Measurements from ENCODE around the gene KSR1. TPM values are rescaled to one million over a fixed set of nuclear protein-coding genes. Genes with fewer than 3 reads are reported as not detected.

KSR1 gene
- total RNA-seq, 1 donor from 2014 or later: 40.3 TPM

GRCh38 chr17:27581016-27581415 lies 124.8 kb downstream of the KSR1 start:
- intact Hi-C loops (cut with DNase I): no loop called here
- no peaks in the 10 kb centered on the region for H3K9me3 ChIP-seq
- no peak for DNase-seq (ENCODE audit: extremely low spot score in 2 of 2)
- peaks cover 17% of the 10 kb centered on the region for H3K4me1 ChIP-seq
- peaks cover 0 to 12% of the 10 kb centered on the region in 2 donors for H3K36me3 ChIP-seq
- no peak overlapping the region for H3K27ac ChIP-seq
- no peaks in the 10 kb centered on the region for H3K27me3 ChIP-seq
- H3K4me3 ChIP-seq: no peak overlapping the region
- TF ChIP-seq POLR2AphosphoS5 (IDR thresholded peaks at IDR 0.05; ENCODE audit: insufficient read depth in 1 of 2, low read depth in 1 of 2) (no peak), POLR2A (IDR thresholded peaks at IDR 0.05) (no peak)
- TF ChIP-seq, protein P1, sequence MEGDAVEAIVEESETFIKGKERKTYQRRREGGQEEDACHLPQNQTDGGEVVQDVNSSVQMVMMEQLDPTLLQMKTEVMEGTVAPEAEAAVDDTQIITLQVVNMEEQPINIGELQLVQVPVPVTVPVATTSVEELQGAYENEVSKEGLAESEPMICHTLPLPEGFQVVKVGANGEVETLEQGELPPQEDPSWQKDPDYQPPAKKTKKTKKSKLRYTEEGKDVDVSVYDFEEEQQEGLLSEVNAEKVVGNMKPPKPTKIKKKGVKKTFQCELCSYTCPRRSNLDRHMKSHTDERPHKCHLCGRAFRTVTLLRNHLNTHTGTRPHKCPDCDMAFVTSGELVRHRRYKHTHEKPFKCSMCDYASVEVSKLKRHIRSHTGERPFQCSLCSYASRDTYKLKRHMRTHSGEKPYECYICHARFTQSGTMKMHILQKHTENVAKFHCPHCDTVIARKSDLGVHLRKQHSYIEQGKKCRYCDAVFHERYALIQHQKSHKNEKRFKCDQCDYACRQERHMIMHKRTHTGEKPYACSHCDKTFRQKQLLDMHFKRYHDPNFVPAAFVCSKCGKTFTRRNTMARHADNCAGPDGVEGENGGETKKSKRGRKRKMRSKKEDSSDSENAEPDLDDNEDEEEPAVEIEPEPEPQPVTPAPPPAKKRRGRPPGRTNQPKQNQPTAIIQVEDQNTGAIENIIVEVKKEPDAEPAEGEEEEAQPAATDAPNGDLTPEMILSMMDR (IDR thresholded peaks at IDR 0.05): no peak

GRCh38 chr17:27582696-27583095 lies 126.4 kb downstream of the KSR1 start:
- peaks cover 5% of the 10 kb centered on the region for H3K4me1 ChIP-seq
- no peak overlapping the region for H3K4me3 ChIP-seq
- H3K27ac ChIP-seq: no peak overlapping the region
- peaks cover 0 to 15% of the 10 kb centered on the region in 2 donors for H3K36me3 ChIP-seq
- DNase-seq (ENCODE audit: extremely low spot score in 2 of 2): no peak
- no peak for TF ChIP-seq POLR2AphosphoS5 (IDR thresholded peaks at IDR 0.05; ENCODE audit: insufficient read depth in 1 of 2, low read depth in 1 of 2)
- no peak for TF ChIP-seq POLR2A (IDR thresholded peaks at IDR 0.05)
- TF ChIP-seq, protein P1 (IDR thresholded peaks at IDR 0.05): no peak
- H3K27me3 ChIP-seq: no peaks in the 10 kb centered on the region
- H3K9me3 ChIP-seq: no peaks in the 10 kb centered on the region
- intact Hi-C loops (cut with DNase I): no loop called here

DNA sequence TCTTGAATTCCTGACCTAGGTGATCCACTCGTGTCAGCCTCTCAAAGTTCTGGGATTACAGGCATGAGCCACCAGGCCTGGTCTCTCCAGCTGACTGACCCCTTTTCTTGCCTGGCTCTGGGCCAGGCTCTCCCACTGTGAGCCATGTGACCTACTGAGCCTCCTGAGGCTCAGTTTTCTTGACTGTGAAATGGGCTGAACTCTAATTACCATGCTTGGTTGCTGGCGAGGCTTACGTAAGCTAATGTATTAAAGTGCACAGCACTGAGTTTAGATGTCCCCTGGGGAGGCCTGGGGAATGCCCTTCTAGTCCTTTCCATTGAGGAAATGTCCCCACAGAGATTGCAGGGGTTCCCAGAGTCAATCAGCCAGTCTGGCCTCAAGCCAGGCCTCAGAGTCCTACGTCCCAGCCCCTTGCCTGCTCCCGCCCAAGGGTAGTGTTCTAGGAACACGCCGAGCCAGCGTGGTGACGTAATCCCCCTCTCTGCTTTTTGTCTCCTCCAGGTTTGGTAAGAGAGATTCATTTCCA lies 129.0 kb downstream of the KSR1 start:
- no peak overlapping the region for H3K27ac ChIP-seq
- intact Hi-C loops (cut with DNase I): no loop called here
- TF ChIP-seq POLR2AphosphoS5 (IDR thresholded peaks at IDR 0.05; ENCODE audit: insufficient read depth in 1 of 2, low read depth in 1 of 2) (no peak), POLR2A (IDR thresholded peaks at IDR 0.05) (no peak)
- TF ChIP-seq, protein P1 (IDR thresholded peaks at IDR 0.05): no peak
- DNase-seq (ENCODE audit: extremely low spot score in 2 of 2): no peak
- no peaks in the 10 kb centered on the region for H3K27me3 ChIP-seq
- H3K4me3 ChIP-seq: no peak overlapping the region
- peaks cover 0 to 16% of the 10 kb centered on the region in 2 donors for H3K36me3 ChIP-seq
- H3K9me3 ChIP-seq: no peaks in the 10 kb centered on the region
- H3K4me1 ChIP-seq: no peaks in the 10 kb centered on the region

GRCh38 chr17:27585792-27586191 lies 129.5 kb downstream of the KSR1 start:
- Histone ChIP-seq H3K9me3 (no peaks in the 10 kb centered on the region), H3K4me1 (no peaks in the 10 kb centered on the region), H3K36me3 (peaks cover 0 to 16% of the 10 kb centered on the region in 2 donors), H3K27ac (no peak overlapping the region), H3K27me3 (no peaks in the 10 kb centered on the region), H3K4me3 (no peak overlapping the region)
- no peak for DNase-seq (ENCODE audit: extremely low spot score in 2 of 2)
- intact Hi-C loops (cut with DNase I): no loop called here
- TF ChIP-seq POLR2AphosphoS5 (IDR thresholded peaks at IDR 0.05; ENCODE audit: insufficient read depth in 1 of 2, low read depth in 1 of 2): no peak
- TF ChIP-seq, protein P1 (IDR thresholded peaks at IDR 0.05): no peak
- TF ChIP-seq POLR2A (IDR thresholded peaks at IDR 0.05): no peak

GRCh38 chr17:27586203-27586721 lies 130.0 kb downstream of the KSR1 start:
- Histone ChIP-seq H3K4me1 (no peaks in the 10 kb centered on the region), H3K4me3 (no peak overlapping the region), H3K27me3 (no peaks in the 10 kb centered on the region), H3K36me3 (peaks cover 0 to 16% of the 10 kb centered on the region in 2 donors), H3K9me3 (no peaks in the 10 kb centered on the region), H3K27ac (no peak overlapping the region)
- TF ChIP-seq POLR2AphosphoS5 (IDR thresholded peaks at IDR 0.05; ENCODE audit: insufficient read depth in 1 of 2, low read depth in 1 of 2) (no peak), POLR2A (IDR thresholded peaks at IDR 0.05) (no peak)
- TF ChIP-seq, protein P1 (IDR thresholded peaks at IDR 0.05): no peak
- intact Hi-C loops (cut with DNase I): no loop called here
- DNase-seq (ENCODE audit: extremely low spot score in 2 of 2): no peak

Measured in vagina (tissue), 2 donors.